NCI-H748 (cell line): Measurements from ENCODE around the gene C1orf167.
A peak's percentile ranks its signal among the peaks of the same experiment; 100 is the strongest.

Experiments used
- DNase-seq: peaks from one replicate; lab custom pipeline; 2025; ENCODE audit not compliant: unreplicated experiment; lab: John Stamatoyannopoulos, UW

The C1orf167 gene

GRCh38 chr1:11782127-11782708 lies 20.2 kb downstream of the C1orf167 start:
- DNase-seq: no peak

GRCh38 chr1:11783556-11783955 lies 21.6 kb downstream of the C1orf167 start:
- no peak for DNase-seq

- no peak for DNase-seq
Measured at GRCh38 chr1:11784256-11784992, 22.4 kb downstream of the C1orf167 start.

GRCh38 chr1:11784993-11785769 lies 23.2 kb downstream of the C1orf167 start:
- peak; percentile 31 for DNase-seq

- no peak for DNase-seq
Measured at GRCh38 chr1:11786168-11786567, 24.2 kb downstream of the C1orf167 start.

- no peak for DNase-seq
Measured at GRCh38 chr1:11787251-11787803, 25.3 kb downstream of the C1orf167 start.

- DNase-seq: no peak
Measured at GRCh38 chr1:11787804-11788436, 25.9 kb downstream of the C1orf167 start.

GRCh38 chr1:11788549-11789053 lies 26.6 kb downstream of the C1orf167 start:
- no peak for DNase-seq

GRCh38 chr1:11789126-11790067 lies 27.4 kb downstream of the C1orf167 start:
- no peak for DNase-seq

GRCh38 chr1:11790101-11790879 lies 28.3 kb downstream of the C1orf167 start:
- no peak for DNase-seq

- DNase-seq: no peak
Measured at GRCh38 chr1:11790880-11791715, 29.1 kb downstream of the C1orf167 start.

- DNase-seq: no peak
Measured at GRCh38 chr1:11792106-11792505, 30.1 kb downstream of the C1orf167 start.

GRCh38 chr1:11793819-11794218 lies 31.8 kb downstream of the C1orf167 start:
- DNase-seq: no peak

- DNase-seq: no peak
Measured at GRCh38 chr1:11794446-11795237, 32.6 kb downstream of the C1orf167 start.

GRCh38 chr1:11795238-11795890 lies 33.4 kb downstream of the C1orf167 start:
- DNase-seq: no peak

GRCh38 chr1:11796036-11796828 lies 34.2 kb downstream of the C1orf167 start:
- no peak for DNase-seq
